DMS153 (cell line): Measurements from ENCODE around the gene SBNO2.
A peak's percentile ranks its signal among the peaks of the same experiment; 100 is the strongest.

ENCODE experiments used
- DNase-seq: peaks from one replicate; lab custom pipeline; 2025; lab: John Stamatoyannopoulos, UW

The SBNO2 gene

GRCh38 chr19:1072371-1073015, 101.6 kb downstream of the SBNO2 start:
- DNase-seq = no peak

DNA sequence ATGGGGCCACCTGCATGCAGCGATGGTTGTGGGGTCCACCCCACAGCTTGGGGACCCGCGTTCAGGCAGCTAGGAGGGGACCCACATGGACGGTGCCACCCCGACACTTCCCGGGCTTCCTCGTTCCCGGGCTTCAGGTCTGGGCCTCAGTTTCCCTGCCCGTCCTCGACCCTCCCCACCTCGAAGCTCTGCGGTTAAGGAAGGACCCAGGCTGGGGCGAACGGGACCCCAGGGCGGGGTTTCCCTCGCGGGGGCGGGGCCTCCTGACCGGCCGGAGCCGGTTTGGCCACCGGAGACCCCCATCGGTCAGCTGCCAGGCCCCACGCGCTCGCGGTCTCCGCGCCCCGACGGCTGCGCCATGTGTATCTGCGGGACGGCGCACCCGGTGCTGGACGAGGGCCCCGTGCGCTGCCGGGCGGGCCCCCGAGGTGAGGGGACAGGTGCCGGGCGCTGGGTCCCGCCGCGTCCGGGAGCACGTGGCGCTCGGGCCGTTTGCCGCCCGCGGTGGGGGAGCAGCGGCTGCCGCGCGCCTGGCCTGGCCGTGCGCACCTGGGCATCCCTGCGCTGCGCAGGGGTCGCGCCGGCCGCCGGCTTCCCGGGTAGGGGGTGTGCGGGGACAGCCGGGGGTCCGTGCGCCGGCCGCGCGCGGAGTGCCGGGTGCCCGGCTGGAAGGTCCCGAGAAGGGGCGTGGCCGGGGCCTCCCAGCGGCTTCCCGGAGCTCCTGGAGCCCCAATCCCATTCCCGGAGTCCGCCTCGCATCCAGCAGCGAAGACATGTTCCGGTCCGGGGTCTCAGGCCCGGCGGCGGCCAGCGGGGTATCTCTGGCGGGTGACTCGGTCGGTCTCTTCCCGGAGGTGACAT, 102.9 kb downstream of the SBNO2 start:
- no peak for DNase-seq

GRCh38 chr19:1070576-1070930, 103.5 kb downstream of the SBNO2 start:
- DNase-seq = no peak

DNA sequence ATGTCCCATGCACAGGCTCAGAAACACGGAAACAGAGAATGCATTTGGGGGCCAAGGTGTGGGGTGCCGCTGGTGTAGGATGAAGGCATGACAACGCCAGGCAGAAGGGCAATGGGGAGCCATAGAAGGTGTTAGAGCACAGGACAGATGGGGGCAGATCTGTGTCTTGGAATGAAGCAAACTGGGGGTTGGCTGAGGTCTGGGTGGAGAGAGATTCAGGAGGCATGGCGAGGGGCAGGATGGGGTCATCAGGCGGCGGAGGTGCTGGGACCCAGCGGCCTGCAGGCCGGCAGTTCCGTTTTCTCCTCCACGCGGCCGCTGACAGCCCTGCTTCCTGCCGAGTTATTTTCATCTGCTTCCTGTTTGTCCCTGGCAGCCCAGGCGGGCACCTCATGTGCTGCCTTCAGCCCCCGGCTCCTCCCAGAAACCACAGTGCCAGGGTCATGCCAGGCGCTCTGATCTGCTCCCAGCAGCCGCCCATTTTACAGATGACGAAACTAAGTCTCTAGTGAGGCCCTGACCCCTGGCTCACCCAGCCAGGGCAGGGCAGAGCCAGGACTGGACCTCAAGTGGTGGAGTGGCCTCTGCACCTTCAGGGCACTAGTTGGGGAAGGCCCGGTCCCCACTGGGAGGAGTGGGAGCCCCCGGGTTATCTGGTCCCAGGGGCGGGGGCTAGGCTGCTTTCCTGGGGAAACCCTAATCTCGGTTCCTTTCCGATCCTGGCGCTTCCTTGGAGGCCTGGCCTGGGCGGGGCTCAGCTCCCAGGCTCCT, 104.9 kb downstream of the SBNO2 start:
- DNase-seq = no peak

GRCh38 chr19:1068009-1069001, 105.8 kb downstream of the SBNO2 start:
- DNase-seq = no peak

- DNase-seq = no peak
Measured at GRCh38 chr19:1067341-1067957, 106.6 kb downstream of the SBNO2 start.

- no peak for DNase-seq
Measured at GRCh38 chr19:1066748-1067340, 107.2 kb downstream of the SBNO2 start, which contains the start of gene ARHGAP45. TSS of gene ARHGAP45 (plus strand) at chr19:1067167. CDS start at chr19:1067406, 239 bp downstream.

GRCh38 chr19:1066251-1066747, 107.8 kb downstream of the SBNO2 start:
- DNase-seq = no peak

- no peak for DNase-seq
Measured at GRCh38 chr19:1065606-1066109, 108.4 kb downstream of the SBNO2 start.

DNA sequence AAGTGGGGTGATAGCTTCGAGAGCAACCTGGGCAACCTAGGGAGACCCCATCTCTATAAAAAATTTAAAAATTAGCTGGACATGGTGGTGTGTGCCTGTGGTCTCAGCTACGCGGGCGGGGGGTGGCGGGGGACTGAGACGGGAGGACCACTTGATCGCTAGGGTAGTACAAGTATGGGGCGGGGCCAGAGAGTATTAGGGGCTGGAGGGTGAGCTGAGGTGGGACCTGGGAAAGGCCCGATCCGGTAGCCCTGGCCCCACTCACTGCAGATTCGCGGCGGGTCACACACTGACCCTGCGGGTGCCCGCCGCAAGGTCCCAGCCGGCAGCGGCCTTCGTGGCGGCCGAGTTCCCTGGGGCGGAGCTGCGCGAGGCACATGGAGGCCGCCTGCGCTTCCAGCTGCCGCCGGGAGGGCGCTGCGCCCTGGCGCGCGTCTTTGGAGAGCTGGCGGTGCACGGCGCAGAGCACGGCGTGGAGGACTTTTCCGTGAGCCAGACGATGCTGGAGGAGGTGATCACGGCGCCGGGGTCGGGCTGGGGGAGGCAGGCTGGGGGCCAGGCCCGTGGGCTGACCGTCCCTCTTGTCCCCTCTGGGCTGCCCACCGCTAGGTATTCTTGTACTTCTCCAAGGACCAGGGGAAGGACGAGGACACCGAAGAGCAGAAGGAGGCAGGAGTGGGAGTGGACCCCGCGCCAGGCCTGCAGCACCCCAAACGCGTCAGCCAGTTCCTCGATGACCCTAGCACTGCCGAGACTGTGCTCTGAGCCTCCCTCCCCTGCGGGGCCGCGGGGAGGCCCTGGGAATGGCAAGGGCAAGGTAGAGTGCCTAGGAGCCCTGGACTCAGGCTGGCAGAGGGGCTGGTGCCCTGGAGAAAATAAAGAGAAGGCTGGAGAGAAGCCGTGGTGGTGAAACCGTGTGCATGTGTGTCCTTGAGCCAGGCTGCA, 109.1 kb downstream of the SBNO2 start:
- DNase-seq = no peak

GRCh38 chr19:1063909-1064660, 110.0 kb downstream of the SBNO2 start:
- no peak for DNase-seq

DNA sequence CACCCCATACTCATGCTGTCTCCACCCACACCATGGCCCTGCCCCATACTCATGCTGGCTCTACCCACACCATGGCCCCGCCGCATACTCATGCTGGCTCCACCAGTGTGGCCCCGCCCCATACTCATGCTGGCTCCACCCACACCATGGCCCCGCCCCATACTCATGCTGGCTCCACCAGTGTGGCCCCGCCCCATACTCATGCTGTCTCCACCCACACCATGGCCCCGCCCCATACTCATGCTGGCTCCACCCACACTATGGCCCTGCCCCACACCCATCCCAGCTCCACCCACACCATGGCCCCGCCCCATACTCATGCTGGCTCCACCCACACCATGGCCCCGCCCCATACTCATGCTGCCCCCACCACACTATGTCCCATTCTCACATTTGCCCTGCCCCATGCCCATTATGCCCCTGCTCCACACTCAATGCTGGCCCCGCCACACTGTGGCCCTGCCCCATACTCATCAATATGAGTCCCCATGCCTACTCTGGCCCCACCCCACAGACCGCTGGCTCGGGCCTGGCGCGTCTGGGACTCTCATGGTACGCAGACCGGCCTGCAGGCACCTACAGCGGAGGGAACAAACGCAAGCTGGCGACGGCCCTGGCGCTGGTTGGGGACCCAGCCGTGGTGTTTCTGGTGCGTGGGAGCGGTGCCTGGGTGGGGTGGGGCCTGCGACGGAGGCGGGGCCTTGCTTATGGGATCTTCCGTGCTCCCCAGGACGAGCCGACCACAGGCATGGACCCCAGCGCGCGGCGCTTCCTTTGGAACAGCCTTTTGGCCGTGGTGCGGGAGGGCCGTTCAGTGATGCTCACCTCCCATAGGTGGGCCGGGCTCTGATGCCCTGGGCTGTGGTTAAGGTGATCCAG, 110.8 kb downstream of the SBNO2 start:
- DNase-seq = peak; percentile 21

DNA sequence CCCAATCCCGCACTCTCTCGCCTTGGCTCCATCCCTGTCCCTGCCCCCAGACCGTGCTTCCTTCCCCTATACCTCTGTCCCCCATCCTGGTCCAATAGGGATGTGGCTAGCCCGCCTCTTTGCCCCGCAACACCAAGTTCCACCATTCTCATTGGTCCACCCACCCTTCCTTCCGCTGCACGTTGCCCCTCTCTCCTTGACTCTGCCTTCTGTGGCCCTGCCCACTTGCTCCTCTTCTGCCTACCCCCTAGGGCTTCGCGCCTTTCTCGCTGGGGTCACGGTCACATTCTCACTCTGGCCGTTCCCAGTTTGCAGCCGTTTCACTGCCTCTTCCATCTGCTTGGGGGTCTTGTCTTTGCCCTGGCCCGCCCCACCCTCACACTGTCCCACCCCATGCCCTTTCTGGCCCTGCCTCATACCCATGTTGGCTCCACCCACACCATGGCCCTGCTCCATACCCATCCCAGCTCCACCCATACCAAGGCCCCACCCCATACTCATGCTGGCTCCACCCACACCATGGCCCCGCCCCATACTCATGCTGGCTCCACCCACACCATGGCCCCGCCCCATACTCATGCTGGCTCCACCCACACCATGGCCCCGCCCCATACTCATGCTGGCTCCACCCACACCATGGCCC, 111.6 kb downstream of the SBNO2 start:
- no peak for DNase-seq

- DNase-seq = no peak
Measured at GRCh38 chr19:1061987-1062386, 112.1 kb downstream of the SBNO2 start.

GRCh38 chr19:1060689-1061088, 113.4 kb downstream of the SBNO2 start:
- DNase-seq = no peak

- DNase-seq = no peak
Measured at GRCh38 chr19:1058112-1058511, 116.0 kb downstream of the SBNO2 start.
